HG03108 (cell line): ENCODE data around the gene ATP6V0A1.
"Not testable (repeated sequence)": the region's sequence is repeated elsewhere in the genome, so short reads cannot be mapped to it uniquely, and the experiment has no call there.

Experiments used
- ATAC-seq: cut with Tn5 transposase; IDR thresholded peaks from one replicate; pipeline ENCODE4 v1.9.1; 2021; ENCODE audit warnings: moderate library complexity; ENCODE audit not compliant: unreplicated experiment

The ATP6V0A1 gene

DNA sequence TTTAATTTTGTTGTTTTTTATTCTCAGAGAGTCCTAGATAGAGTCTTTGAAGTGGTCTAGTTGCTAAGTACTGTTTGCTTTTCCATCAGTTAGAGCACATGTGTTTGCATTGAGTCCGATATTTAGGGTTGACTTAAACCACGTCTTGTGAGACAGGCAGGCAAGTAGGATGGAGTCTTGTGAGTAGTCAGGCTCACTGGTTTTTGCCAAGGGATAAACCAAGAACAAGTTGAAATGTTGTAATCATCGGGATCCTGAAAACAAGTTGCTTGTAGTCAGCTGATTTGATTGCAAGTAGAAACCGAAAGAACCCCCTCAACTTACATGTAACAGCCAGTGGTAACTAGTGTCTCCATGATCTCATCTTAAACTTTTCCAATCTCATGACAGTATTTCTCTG is 17.2 kb downstream of the ATP6V0A1 start:
- no peak for ATAC-seq

DNA sequence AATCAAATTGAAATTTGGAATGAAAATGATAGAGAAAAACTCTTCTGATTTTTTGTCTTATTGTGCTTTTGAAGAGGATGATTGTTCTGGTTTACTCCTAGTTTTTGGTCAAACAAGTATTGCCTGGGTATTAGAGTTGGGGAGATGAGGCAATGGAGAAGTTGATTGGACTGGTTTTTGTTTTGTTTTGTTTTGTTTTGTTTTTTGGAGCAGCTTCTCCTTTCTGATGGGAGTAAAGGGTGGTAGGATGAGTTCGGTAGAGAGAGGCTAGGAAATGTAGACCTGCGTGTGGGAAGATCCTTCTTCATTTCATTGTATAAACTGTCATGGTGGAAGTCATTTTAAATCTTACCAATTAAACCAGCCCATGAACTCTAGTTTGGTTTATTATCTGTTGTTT is 17.7 kb downstream of the ATP6V0A1 start:
- no peak for ATAC-seq

DNA sequence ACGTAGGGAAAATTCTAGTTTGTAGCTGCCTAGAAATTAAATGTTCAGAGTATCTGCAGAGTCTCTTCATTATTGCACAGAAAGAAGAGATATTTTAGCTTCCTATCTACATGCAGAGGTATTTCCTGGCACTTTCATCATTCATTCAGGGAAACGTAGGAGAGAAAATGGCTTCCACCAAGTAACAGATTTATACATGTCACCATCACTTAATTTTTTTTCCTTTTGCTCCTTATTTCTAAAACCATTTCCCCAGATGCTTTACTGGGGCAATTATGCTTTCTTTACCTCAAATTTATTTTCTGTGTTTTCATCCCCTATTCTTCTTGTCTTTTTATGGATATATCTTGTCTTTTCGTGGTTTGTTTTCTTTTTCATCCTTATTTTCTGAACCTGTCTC is 18.5 kb downstream of the ATP6V0A1 start:
- ATAC-seq = no peak

- not testable (repeated sequence) for ATAC-seq
Observed at GRCh38 chr17:42477824-42478223, 19.1 kb downstream of the ATP6V0A1 start.

GRCh38 chr17:42484304-42484703 is 25.6 kb downstream of the ATP6V0A1 start:
- ATAC-seq = no peak

DNA sequence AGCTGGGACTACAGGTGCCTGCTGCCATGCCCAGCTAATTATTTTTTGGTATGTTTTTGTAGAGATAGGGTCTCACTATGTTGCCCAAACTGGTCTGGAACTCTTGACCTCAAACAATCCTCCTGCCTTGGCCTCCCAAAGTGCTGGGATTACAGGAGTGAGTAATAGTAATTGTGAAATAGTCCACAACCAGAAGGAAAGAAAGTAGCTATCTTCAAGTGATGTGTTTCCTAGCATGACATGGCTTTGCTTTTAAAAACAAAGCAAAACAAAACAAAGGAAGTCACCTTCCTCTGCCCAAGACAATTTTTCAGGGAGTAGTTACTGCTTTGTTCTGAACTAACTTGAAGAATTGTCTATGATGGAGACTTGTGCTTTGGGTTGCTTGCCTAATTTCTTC is 27.0 kb downstream of the ATP6V0A1 start:
- ATAC-seq = no peak

DNA sequence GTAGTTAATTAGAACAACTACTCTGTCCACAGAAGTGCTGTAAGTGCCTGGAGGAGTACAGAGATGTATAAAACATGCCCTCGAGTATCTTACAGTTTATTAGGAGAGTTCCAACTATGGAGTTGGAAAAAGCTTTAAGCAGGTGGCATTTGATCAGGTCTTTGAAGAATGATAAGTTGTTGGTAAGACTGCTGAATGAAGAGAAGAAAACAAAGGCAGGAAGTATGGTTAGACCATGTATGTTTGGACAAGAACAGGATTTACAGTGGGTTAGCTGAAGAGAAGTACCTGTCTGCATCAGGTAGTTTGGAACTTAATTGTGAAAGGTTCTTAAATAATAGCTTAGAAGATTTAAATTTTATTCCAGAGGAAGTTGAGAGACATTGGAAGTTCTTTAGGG is 29.4 kb downstream of the ATP6V0A1 start:
- ATAC-seq = no peak

GRCh38 chr17:42493319-42493718 is 34.6 kb downstream of the ATP6V0A1 start:
- ATAC-seq = no peak

DNA sequence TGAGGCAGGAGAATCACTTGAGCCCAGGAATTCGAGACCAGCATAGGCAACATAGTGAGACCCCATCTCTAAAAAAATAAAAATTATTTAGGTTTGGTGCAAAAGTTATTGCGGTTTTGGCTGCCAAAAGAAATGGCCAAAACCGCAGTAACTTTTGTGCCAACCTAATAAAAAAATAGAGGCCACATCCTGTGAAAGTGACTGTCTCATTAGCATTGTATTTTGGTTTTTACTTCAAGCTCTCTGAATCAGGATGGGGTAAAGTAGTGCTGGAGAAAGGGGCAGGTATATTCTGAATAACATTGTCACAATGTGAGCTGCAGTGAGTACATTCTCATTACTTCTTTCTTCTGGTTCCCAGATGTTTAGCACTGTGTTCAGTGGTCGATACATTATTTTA is 36.0 kb downstream of the ATP6V0A1 start:
- no peak for ATAC-seq

GRCh38 chr17:42498828-42499227 is 40.1 kb downstream of the ATP6V0A1 start:
- ATAC-seq = no peak

- ATAC-seq = no peak
Observed at GRCh38 chr17:42502091-42502490, 43.4 kb downstream of the ATP6V0A1 start.

- ATAC-seq = no peak
Observed at GRCh38 chr17:42502926-42503325, 44.2 kb downstream of the ATP6V0A1 start.

DNA sequence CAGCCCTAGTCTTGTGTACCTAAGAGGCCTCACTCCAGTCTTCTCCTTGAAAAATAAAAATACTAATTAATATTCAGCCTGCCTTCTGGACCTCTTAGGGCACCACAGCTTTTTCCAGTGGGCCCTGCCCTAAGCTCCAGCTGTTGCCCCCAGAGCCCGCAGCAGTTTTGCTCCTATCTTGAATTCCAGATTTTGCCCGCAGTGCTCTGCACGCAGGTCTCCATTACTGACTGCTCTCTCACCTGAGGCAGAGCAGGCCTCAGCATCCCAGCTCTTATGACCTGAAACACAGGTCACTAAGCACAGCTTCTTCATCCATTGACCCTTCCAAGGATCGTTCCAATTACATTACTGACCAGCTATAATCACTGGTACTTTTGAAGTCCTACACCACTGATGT is 49.0 kb downstream of the ATP6V0A1 start:
- ATAC-seq = no peak

- no peak for ATAC-seq
Observed at GRCh38 chr17:42508426-42509165, 49.9 kb downstream of the ATP6V0A1 start.

DNA sequence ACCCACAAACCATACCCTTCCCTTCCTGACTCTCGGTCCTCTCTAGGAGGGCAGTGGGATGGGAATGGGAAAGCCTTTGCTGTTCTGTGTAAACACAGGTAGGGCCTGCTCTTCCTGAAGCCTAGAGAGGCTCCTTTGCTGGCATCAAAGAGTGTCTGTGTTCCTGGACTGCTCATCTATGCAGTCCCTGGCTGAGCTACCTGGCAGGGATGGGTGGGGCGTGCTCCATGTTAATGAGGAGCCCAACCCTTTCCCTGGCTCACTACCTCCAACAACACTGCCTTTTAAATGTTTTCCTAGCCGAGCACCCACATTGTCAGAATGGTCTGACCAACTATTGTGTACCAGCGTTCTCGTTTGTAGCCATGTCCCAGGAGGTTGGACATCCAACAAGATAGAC is 50.7 kb downstream of the ATP6V0A1 start:
- ATAC-seq = no peak

DNA sequence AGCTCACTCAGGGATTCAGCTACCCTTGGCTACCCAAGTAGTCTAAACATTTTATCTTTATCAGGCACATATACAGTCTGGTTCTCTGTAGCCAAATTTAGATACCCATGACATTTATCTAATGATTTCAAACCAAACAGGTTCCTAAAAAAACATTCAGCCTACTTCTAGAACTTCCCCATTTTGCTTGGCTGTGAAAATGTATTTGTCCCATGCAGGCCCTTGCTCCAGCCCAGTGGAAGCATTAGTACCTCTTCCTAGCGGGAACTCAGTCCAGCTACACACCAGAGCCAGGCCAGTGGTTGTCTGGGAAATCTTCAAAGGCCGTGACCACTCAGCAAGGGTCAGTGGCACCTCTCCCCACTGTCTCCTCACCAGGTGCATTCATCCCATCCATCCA is 51.2 kb downstream of the ATP6V0A1 start:
- no peak for ATAC-seq

GRCh38 chr17:42512246-42512645 is 53.6 kb downstream of the ATP6V0A1 start:
- ATAC-seq = no peak

- ATAC-seq = no peak
Observed at GRCh38 chr17:42512733-42513251, 54.1 kb downstream of the ATP6V0A1 start.

DNA sequence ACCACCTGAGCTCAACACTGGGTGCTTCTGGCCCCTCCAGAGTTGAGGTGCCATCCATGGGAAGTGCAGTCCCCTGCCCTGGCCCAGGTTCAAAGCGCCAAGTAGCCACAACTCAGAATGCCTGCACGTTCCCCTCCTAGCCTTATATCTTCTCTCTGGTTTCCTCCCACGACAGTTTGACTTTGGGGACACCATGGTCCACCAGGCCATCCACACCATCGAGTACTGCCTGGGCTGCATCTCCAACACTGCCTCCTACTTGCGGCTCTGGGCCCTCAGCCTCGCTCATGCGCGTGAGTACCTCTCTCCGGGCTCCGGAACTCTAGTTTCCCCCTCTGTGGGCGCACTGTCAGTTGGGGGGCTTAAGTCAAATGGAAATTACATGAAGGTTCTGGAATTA is 55.0 kb downstream of the ATP6V0A1 start:
- no peak for ATAC-seq

GRCh38 chr17:42514279-42514678 is 55.6 kb downstream of the ATP6V0A1 start:
- ATAC-seq = no peak

DNA sequence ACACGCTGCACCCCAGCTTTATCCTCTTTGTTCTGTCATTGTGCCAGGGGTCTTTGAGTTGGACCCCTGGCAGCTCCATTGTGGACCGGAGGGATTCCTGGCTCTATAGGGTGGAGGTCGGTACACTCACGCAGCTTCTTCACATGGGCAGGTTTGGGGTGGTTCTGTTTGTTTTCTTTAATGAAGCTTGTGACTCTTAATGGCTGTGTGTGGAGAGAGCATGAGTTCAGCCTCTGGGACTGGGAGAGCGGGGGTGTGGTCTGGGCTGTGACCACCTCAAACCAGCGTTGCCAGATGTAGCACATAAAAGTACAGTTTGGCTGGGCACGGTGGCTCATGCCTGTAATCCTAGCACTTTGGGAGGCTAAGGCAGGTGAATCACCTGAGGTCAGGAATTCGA is 56.2 kb downstream of the ATP6V0A1 start:
- ATAC-seq = no peak

DNA sequence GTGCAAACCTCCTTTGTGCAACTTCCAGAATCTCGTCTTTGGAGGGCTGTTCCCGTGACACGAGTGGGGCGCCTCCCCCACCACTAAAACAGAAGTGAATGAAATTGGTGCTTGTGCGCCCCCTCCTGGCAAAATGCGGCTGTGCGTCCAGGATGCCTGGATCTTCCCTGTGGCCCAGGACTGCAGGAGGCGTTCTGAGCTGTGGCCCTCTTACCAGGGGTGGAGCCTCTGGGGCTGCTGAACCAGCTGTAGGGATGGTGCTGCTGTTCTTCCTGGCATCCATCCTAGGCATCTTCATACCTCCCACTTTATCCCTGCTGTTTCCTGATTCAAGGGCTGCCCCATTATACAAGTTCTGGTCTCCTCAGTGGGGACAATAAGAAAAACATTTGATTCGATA is 58.8 kb downstream of the ATP6V0A1 start:
- ATAC-seq = no peak
